HL-60 (cell line): Measurements from ENCODE around the gene GALNT12.

Experiments used
- DNase-seq, 2 experiments: peaks; one replicate each; pipeline ENCODE4 v3.0.0-alpha.2; 2010 to 2020; ENCODE audit warnings: low read depth in 1 of 2, low spot score in 1 of 2
- H3K27ac ChIP-seq: fragments of 250-450 bp; sonication (Bioruptor Pico); replicated peaks from 2 replicates; pipeline ENCODE4 v1.5.1; 2020; ENCODE audit warnings: mild to moderate bottlenecking, moderate library complexity
- H3K27me3 ChIP-seq: fragments of 250-450 bp; sonication (Bioruptor Pico); 2 replicates; pipeline ENCODE4 v1.5.1; 2021; ENCODE audit warnings: mild to moderate bottlenecking, moderate library complexity; ENCODE audit not compliant: insufficient read depth, poor library complexity, severe bottlenecking
- H3K4me3 ChIP-seq: replicated peaks from 2 replicates; pipeline ENCODE4 v1.5.1; 2011; ENCODE audit warnings: mild to moderate bottlenecking, control low read depth, low read length; ENCODE audit not compliant: insufficient read depth
- GABPA ChIP-seq: IDR thresholded peaks from 2 replicates; pipeline ENCODE4 v1.6.1; 2012; ENCODE audit warnings: low read depth
- POLR2AphosphoS5 ChIP-seq: IDR thresholded peaks from 2 replicates; pipeline ENCODE4 v1.6.1; 2012; ENCODE audit warnings: low read depth
- SPI1 ChIP-seq: IDR thresholded peaks from 2 replicates; pipeline ENCODE4 v1.6.1; 2012; ENCODE audit warnings: low read depth, mild to moderate bottlenecking, borderline replicate concordance
- TF ChIP-seq, protein P1 (sequence below): IDR thresholded peaks from one replicate; pipeline ENCODE4 v1.5.1; 2011; ENCODE audit warnings: low read length, control low read depth, inconsistent platforms; ENCODE audit not compliant: insufficient read depth
- TF ChIP-seq, protein P2 (sequence below): IDR thresholded peaks from 2 replicates; pipeline ENCODE4 v1.6.1; 2012; ENCODE audit warnings: low read depth; ENCODE audit not compliant: insufficient replicate concordance

GALNT12 gene

DNA sequence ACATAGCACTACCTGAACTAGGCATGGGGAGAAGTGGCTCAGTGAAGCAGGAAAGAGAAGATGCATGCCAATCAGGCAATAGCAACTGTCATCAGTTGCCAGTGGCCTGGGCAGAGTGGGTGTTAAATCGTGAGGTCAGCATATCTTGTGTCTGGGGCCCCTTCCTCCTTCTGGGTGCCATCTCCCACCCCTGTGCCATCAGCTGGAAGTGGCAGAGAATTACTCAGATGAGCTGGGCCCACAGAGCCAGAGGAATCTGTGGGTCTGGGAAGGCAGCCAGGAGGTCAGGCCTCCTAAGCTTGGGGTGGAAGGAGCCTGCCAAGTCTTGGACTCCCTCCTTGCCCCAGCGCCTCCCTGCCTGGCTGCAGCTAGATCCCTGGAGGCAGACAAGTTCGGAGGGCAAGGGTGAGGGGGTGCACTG, 66.5 kb downstream of the GALNT12 start:
- Histone ChIP-seq H3K27ac (no peak overlapping the region), H3K27me3 (no peaks in the 10 kb centered on the region), H3K4me3 (no peak overlapping the region)
- TF ChIP-seq POLR2AphosphoS5: no peak
- TF ChIP-seq, protein P1, sequence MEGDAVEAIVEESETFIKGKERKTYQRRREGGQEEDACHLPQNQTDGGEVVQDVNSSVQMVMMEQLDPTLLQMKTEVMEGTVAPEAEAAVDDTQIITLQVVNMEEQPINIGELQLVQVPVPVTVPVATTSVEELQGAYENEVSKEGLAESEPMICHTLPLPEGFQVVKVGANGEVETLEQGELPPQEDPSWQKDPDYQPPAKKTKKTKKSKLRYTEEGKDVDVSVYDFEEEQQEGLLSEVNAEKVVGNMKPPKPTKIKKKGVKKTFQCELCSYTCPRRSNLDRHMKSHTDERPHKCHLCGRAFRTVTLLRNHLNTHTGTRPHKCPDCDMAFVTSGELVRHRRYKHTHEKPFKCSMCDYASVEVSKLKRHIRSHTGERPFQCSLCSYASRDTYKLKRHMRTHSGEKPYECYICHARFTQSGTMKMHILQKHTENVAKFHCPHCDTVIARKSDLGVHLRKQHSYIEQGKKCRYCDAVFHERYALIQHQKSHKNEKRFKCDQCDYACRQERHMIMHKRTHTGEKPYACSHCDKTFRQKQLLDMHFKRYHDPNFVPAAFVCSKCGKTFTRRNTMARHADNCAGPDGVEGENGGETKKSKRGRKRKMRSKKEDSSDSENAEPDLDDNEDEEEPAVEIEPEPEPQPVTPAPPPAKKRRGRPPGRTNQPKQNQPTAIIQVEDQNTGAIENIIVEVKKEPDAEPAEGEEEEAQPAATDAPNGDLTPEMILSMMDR: no peak
- TF ChIP-seq, protein P2, sequence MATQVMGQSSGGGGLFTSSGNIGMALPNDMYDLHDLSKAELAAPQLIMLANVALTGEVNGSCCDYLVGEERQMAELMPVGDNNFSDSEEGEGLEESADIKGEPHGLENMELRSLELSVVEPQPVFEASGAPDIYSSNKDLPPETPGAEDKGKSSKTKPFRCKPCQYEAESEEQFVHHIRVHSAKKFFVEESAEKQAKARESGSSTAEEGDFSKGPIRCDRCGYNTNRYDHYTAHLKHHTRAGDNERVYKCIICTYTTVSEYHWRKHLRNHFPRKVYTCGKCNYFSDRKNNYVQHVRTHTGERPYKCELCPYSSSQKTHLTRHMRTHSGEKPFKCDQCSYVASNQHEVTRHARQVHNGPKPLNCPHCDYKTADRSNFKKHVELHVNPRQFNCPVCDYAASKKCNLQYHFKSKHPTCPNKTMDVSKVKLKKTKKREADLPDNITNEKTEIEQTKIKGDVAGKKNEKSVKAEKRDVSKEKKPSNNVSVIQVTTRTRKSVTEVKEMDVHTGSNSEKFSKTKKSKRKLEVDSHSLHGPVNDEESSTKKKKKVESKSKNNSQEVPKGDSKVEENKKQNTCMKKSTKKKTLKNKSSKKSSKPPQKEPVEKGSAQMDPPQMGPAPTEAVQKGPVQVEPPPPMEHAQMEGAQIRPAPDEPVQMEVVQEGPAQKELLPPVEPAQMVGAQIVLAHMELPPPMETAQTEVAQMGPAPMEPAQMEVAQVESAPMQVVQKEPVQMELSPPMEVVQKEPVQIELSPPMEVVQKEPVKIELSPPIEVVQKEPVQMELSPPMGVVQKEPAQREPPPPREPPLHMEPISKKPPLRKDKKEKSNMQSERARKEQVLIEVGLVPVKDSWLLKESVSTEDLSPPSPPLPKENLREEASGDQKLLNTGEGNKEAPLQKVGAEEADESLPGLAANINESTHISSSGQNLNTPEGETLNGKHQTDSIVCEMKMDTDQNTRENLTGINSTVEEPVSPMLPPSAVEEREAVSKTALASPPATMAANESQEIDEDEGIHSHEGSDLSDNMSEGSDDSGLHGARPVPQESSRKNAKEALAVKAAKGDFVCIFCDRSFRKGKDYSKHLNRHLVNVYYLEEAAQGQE: no peak
- no peak for TF ChIP-seq GABPA
- TF ChIP-seq SPI1: no peak
- no peak for DNase-seq

DNA sequence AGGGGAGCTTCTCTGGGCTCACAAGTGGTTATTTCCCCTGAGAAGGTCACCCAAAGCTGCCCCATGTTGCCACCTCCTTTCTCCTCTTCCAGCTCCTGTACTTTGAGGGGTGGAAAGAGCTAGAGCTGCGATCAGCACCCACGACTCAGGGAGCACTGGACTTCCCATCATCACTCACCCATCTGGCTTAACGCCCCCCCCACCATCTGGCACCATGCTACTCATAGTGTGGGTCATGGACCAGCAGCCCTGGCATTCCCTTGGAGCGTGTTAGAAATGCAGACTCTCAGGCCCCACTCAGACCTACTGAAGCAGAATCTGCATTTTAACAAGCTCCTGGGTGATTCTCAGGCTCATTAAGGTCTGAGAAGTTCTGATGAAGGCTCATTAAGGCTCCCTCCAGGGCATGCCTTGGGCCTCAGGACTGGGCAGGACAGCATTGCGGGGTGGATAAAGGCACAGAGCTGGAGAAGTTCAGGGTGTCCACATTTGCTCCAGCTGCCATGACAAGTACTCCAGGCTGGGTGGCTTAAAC, 67.3 kb downstream of the GALNT12 start:
- DNase-seq: no peak
- TF ChIP-seq POLR2AphosphoS5 (no peak), SPI1 (no peak)
- TF ChIP-seq, protein P1: no peak
- H3K27me3 ChIP-seq: no peaks in the 10 kb centered on the region

DNA sequence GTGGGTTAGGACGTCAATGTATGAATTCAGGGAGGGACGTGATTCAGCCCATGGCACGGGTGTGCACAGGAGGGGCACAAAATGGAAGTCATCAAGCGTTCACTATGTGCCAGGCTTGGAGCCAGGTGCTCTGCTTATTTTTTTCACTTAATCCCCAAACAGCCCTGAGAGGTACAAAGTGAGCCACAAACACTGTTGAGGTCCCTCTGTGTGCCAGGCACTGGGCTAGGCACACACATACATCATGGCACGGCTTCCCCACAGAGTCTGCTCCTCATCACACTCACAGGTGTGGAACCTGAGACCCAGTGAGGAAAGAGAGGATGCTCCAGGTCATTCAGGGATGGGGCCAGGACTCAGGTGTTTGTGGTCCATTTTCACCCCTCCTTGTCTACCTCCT, 68.1 kb downstream of the GALNT12 start:
- Histone ChIP-seq H3K27me3 (no peaks in the 10 kb centered on the region), H3K27ac (no peak overlapping the region), H3K4me3 (no peak overlapping the region)
- no peak for DNase-seq
- TF ChIP-seq, protein P1: no peak
- TF ChIP-seq POLR2AphosphoS5: no peak
- TF ChIP-seq GABPA: no peak
- no peak for TF ChIP-seq SPI1
- TF ChIP-seq, protein P2: no peak

More for the DNA sequence above, 67.3 kb downstream of the GALNT12 start:
- H3K27ac ChIP-seq: no peak overlapping the region
- no peak overlapping the region for H3K4me3 ChIP-seq

DNA sequence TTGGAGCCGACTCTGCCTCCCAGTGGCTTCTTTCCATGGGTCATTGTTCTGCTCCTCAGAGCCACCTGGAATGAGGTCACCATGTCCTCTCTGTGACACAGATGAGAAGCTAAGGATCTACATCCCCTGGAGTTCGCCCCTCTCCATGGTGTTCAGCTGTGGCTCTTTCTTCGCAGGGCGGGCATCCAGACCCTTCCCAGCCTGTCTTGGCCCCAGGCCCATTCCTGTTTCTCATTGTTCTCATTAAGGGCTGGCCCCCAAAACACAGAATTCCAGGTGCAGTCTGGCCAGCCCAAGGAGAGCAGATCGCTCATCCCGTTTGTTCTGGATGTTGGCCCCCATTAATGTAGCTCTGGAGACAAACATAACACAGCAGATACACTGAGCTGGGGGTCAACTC, 69.8 kb downstream of the GALNT12 start:
- H3K4me3 ChIP-seq: no peak overlapping the region
- TF ChIP-seq, protein P1: no peak
- TF ChIP-seq POLR2AphosphoS5: no peak
- TF ChIP-seq, protein P2: no peak
- no peak for TF ChIP-seq GABPA
- no peak for TF ChIP-seq SPI1
- DNase-seq: no peak
- no peaks in the 10 kb centered on the region for H3K27me3 ChIP-seq
- H3K27ac ChIP-seq: no peak overlapping the region
